ENCODE measurements around the gene SUGCT.

- TF ChIP-seq POLR2A (IDR thresholded peaks at IDR 0.05; ENCODE audit: low read depth, low read length) (no peak), TAF1 (IDR thresholded peaks at IDR 0.05; ENCODE audit: low read depth, low read length) (no peak)
Observed at GRCh38 chr7:40213291-40213690, 78.5 kb downstream of the SUGCT start.
